DLD1 (cell line): ENCODE measurements around the gene CLEC16A.
"Not testable (repeated sequence)": the region's sequence is repeated elsewhere in the genome, so short reads cannot be mapped to it uniquely, and the experiment has no call there.

Experiments
- in situ Hi-C: cut with HindIII; loops from 2 replicates; pipeline ENCODE4 v1.10.0; 2017; ENCODE audit warnings: low sequenced_read_pairs

CLEC16A gene

GRCh38 chr16:11094075-11094856 lies 149.9 kb downstream of the CLEC16A start:
- in situ Hi-C loops: no loop called here

- in situ Hi-C loops: no loop called here
Measured at GRCh38 chr16:11094857-11095565, 150.6 kb downstream of the CLEC16A start.

GRCh38 chr16:11095935-11096334 lies 151.6 kb downstream of the CLEC16A start:
- in situ Hi-C loops: no loop called here

GRCh38 chr16:11097094-11097786 lies 152.9 kb downstream of the CLEC16A start:
- in situ Hi-C loops: no loop called here

GRCh38 chr16:11097787-11098167 lies 153.4 kb downstream of the CLEC16A start:
- in situ Hi-C loops: no loop called here

GRCh38 chr16:11098601-11099390 lies 154.4 kb downstream of the CLEC16A start:
- in situ Hi-C loops: no loop called here

GRCh38 chr16:11099672-11100205 lies 155.4 kb downstream of the CLEC16A start:
- in situ Hi-C loops: no loop called here

GRCh38 chr16:11100239-11100750 lies 155.9 kb downstream of the CLEC16A start:
- in situ Hi-C loops: no loop called here

- in situ Hi-C loops: no loop called here
Measured at GRCh38 chr16:11101283-11101682, 156.9 kb downstream of the CLEC16A start.

- in situ Hi-C loops: no loop called here
Measured at GRCh38 chr16:11101695-11102522, 157.5 kb downstream of the CLEC16A start.

- in situ Hi-C loops: no loop called here
Measured at GRCh38 chr16:11102523-11102898, 158.1 kb downstream of the CLEC16A start.

- in situ Hi-C loops: not testable (repeated sequence)
Measured at GRCh38 chr16:11103301-11103700, 158.9 kb downstream of the CLEC16A start.

GRCh38 chr16:11104168-11105037 lies 160.0 kb downstream of the CLEC16A start:
- in situ Hi-C loops: no loop called here

GRCh38 chr16:11105038-11105903 lies 160.9 kb downstream of the CLEC16A start:
- in situ Hi-C loops: no loop called here

GRCh38 chr16:11106726-11107125 lies 162.4 kb downstream of the CLEC16A start:
- in situ Hi-C loops: no loop called here

- in situ Hi-C loops: no loop called here
Measured at GRCh38 chr16:11107780-11108465, 163.6 kb downstream of the CLEC16A start.

- in situ Hi-C loops: no loop called here
Measured at GRCh38 chr16:11108466-11108805, 164.1 kb downstream of the CLEC16A start.
